Lower leg skin (tissue), 4 donors: ENCODE measurements around the gene ENTREP1. TPM values are rescaled to one million over a fixed set of nuclear protein-coding genes. Genes with fewer than 3 reads are reported as not detected.

Source experiments
- DNase-seq, 2 donors: peaks; one replicate each; pipeline ENCODE4 v3.0.0-alpha.2; 2019; ENCODE audit warnings: low spot score in 2 of 2
- H3K4me3 ChIP-seq: fragments of 200-600 bp; sonication (generic); 2 replicates; pipeline ENCODE4 v1.5.1; 2017; ENCODE audit warnings: mild to moderate bottlenecking, low read depth; ENCODE audit not compliant: poor library complexity, severe bottlenecking
- CTCF ChIP-seq, 3 donors: fragments of 450-650 bp; IDR thresholded peaks; one replicate each; pipeline ENCODE4 v1.5.1; 2016; ENCODE audit warnings: antibody characterized with exemption in 3 of 3, mild to moderate bottlenecking in 3 of 3, moderate library complexity in 2 of 3
- POLR2A ChIP-seq, 2 donors: fragments of 450-650 bp; IDR thresholded peaks; one replicate each; pipeline ENCODE4 v1.6.1; 2016 to 2017; ENCODE audit warnings: antibody characterized with exemption in 2 of 2, mild to moderate bottlenecking in 1 of 2, moderate library complexity in 1 of 2
- WGBS, 2 donors: methylation state at CpG; one replicate each; pipeline ENCODE4 v1.1.5; 2018; 5-methylcytosine and 5-hydroxymethylcytosine counted together
- intact Hi-C: fragments of 100-400 bp; cut with DNase I; formaldehyde crosslinking; loops from one replicate; pipeline ENCODE4 v1.15.0; 2023; ENCODE audit warnings: low total_unique reads
- total RNA-seq, 4 donors: library from RNA; depleted of rRNA; stranded (reverse); fragments of >200 nt; gene quantifications; one replicate each; pipeline ENCODE4 v1.1.0, GENCODE V29; 2016

Gene ENTREP1
- total RNA-seq, 4 donors from 2014 or later, result 12.7 to 19.1 (median 16.3) TPM

- no peak overlapping the region for H3K4me3 ChIP-seq
- DNase-seq, result no peak
- WGBS, 2 donors, result 72 to 76% methylated on average over 48 to 50 of the region's 52 CpGs
- intact Hi-C loops, result no loop called here
- no peak for TF ChIP-seq CTCF (IDR thresholded peaks at IDR 0.05)
- no peak for TF ChIP-seq POLR2A (IDR thresholded peaks at IDR 0.05)
Observed at GRCh38 chr9:69411931-69412740, 87.1 kb downstream of the ENTREP1 start.

GRCh38 chr9:69412741-69413150 lies 87.7 kb downstream of the ENTREP1 start:
- intact Hi-C loops, result no loop called here
- no peak overlapping the region for H3K4me3 ChIP-seq
- whole genome bisulfite sequencing, 2 donors, result 50 to 63% methylated on average over 20 of the region's 20 CpGs
- no peak for DNase-seq
- TF ChIP-seq POLR2A (IDR thresholded peaks at IDR 0.05) (no peak), CTCF (IDR thresholded peaks at IDR 0.05) (no peak)

GRCh38 chr9:69420611-69421270 lies 95.7 kb downstream of the ENTREP1 start:
- no peak overlapping the region for H3K4me3 ChIP-seq
- WGBS, 2 donors, result 92 to 95% methylated on average over 10 of the region's 10 CpGs
- no peak for DNase-seq
- no peak for TF ChIP-seq POLR2A (IDR thresholded peaks at IDR 0.05)
- intact Hi-C loops, result no loop called here

GRCh38 chr9:69421908-69422801 lies 97.1 kb downstream of the ENTREP1 start:
- DNase-seq, result peak in 1 of 2 donors; percentile 44
- no peak overlapping the region for H3K4me3 ChIP-seq
- intact Hi-C loops, result no loop called here
- WGBS, 2 donors, result 52 to 54% methylated on average over 16 of the region's 16 CpGs
- TF ChIP-seq POLR2A (IDR thresholded peaks at IDR 0.05), result no peak
- TF ChIP-seq CTCF (IDR thresholded peaks at IDR 0.05), result peak in 1 of 3 donors; percentile 44

GRCh38 chr9:69425136-69425801 lies 100.3 kb downstream of the ENTREP1 start:
- no peak overlapping the region for H3K4me3 ChIP-seq
- intact Hi-C loops, result no loop called here
- WGBS, 2 donors, result 87 to 92% methylated on average over 17 of the region's 17 CpGs
- TF ChIP-seq CTCF (IDR thresholded peaks at IDR 0.05) (no peak), POLR2A (IDR thresholded peaks at IDR 0.05) (no peak)
- no peak for DNase-seq
